ENCODE measurements around the gene YIF1A. TPM values are rescaled to one million over a fixed set of nuclear protein-coding genes. Genes with fewer than 3 reads are reported as not detected.

The YIF1A gene
- polyA plus RNA-seq, 1 of the 3 experiments (the other 2 are of a cell fraction): 123 TPM

GRCh38 chr11:66334605-66335442, 45.9 kb upstream of the YIF1A start:
- Histone ChIP-seq H3K36me3 (replicated peaks in 1 of 2; ENCODE audit: control insufficient read depth in 1 of 2, insufficient read depth in 2 of 2, low read length in 1 of 2) (peaks cover 11 to 38% of the 10 kb centered on the region in 2 experiments), H3K4me3 (ENCODE audit: low read depth in 2 of 2, low read length in 1 of 2) (peak overlapping the region; percentile 68 to 69), H4K20me1 (ENCODE audit: insufficient read depth) (no peaks in the 10 kb centered on the region; the same call in 1 of the 2 replicates), H3K27ac (ENCODE audit: low read depth in 2 of 2, low read length in 1 of 2) (peak overlapping the region; percentile 94), H3F3A (replicated peaks; ENCODE audit: insufficient read depth) (peaks cover 10% of the 10 kb centered on the region), H3K4me2 (peak overlapping the region; percentile 90), H3K9me3 (no peaks in the 10 kb centered on the region), H2AFZ (ENCODE audit: low read depth) (no peak overlapping the region), H3K9me2 (no peaks in the 10 kb centered on the region), H3K79me2 (ENCODE audit: insufficient read depth) (peaks cover 17% of the 10 kb centered on the region), H3K9ac (peak overlapping the region; percentile 87), H3K27me3 (ENCODE audit: insufficient read depth) (no peaks in the 10 kb centered on the region), H3K4me1 (ENCODE audit: control insufficient read depth in 1 of 2, insufficient read depth in 2 of 2, low read depth in 1 of 2, low read length in 1 of 2) (peaks cover 27 to 44% of the 10 kb centered on the region in 2 experiments)
- DNase-seq: peak; percentile 37
- CTCF ChIA-PET: interaction anchor here (0.6 to 8.8 kb wide), 14 partner anchors 10 to 445 kb away, joined by 3 to 280 read pairs (median 6); partner anchors contain the start of genes B4GAT1, BRMS1, CD248 and YIF1A
- POLR2A ChIA-PET: interaction anchor here (0.9 to 3.2 kb wide), 5 partner anchors 10 to 86 kb away, joined by 3 to 33 read pairs (median 5); partner anchors contain the start of genes BRMS1, NPAS4, RAB1B and SLC29A2
- no peak for TF ChIP-seq FOXM1 (IDR thresholded peaks at IDR 0.05; ENCODE audit: low read depth)
- TF ChIP-seq, protein P1, sequence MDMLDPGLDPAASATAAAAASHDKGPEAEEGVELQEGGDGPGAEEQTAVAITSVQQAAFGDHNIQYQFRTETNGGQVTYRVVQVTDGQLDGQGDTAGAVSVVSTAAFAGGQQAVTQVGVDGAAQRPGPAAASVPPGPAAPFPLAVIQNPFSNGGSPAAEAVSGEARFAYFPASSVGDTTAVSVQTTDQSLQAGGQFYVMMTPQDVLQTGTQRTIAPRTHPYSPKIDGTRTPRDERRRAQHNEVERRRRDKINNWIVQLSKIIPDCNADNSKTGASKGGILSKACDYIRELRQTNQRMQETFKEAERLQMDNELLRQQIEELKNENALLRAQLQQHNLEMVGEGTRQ (IDR thresholded peaks at IDR 0.05; ENCODE audit: borderline replicate concordance, low read depth, low read length): no peak
- no peak for TF ChIP-seq NRF1 (IDR thresholded peaks at IDR 0.05; ENCODE audit: low read depth, low read length)
- TF ChIP-seq TCF12 (IDR thresholded peaks at IDR 0.05): no peak
- TF ChIP-seq RAD21 (IDR thresholded peaks at IDR 0.05; ENCODE audit: low read length): no peak
- no peak for TF ChIP-seq JUND (IDR thresholded peaks at IDR 0.05)
- no peak for TF ChIP-seq USF1 (IDR thresholded peaks at IDR 0.05; ENCODE audit: borderline replicate concordance, low read depth)
- TF ChIP-seq, protein P2, sequence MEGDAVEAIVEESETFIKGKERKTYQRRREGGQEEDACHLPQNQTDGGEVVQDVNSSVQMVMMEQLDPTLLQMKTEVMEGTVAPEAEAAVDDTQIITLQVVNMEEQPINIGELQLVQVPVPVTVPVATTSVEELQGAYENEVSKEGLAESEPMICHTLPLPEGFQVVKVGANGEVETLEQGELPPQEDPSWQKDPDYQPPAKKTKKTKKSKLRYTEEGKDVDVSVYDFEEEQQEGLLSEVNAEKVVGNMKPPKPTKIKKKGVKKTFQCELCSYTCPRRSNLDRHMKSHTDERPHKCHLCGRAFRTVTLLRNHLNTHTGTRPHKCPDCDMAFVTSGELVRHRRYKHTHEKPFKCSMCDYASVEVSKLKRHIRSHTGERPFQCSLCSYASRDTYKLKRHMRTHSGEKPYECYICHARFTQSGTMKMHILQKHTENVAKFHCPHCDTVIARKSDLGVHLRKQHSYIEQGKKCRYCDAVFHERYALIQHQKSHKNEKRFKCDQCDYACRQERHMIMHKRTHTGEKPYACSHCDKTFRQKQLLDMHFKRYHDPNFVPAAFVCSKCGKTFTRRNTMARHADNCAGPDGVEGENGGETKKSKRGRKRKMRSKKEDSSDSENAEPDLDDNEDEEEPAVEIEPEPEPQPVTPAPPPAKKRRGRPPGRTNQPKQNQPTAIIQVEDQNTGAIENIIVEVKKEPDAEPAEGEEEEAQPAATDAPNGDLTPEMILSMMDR (IDR thresholded peaks at IDR 0.05): no peak
- TF ChIP-seq RFX5 (IDR thresholded peaks at IDR 0.05; ENCODE audit: low read length): no peak
- TF ChIP-seq, protein P3, sequence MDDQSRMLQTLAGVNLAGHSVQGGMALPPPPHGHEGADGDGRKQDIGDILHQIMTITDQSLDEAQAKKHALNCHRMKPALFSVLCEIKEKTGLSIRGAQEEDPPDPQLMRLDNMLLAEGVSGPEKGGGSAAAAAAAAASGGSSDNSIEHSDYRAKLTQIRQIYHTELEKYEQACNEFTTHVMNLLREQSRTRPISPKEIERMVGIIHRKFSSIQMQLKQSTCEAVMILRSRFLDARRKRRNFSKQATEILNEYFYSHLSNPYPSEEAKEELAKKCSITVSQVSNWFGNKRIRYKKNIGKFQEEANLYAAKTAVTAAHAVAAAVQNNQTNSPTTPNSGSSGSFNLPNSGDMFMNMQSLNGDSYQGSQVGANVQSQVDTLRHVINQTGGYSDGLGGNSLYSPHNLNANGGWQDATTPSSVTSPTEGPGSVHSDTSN (IDR thresholded peaks at IDR 0.05): no peak
- TF ChIP-seq GABPA (IDR thresholded peaks at IDR 0.05; ENCODE audit: low read depth): no peak
- no peak for TF ChIP-seq CHD2 (IDR thresholded peaks at IDR 0.05; ENCODE audit: low read length, partially characterized antibody)
- TF ChIP-seq MXI1 (IDR thresholded peaks at IDR 0.05; ENCODE audit: low read depth, low read length): no peak
- TF ChIP-seq SMC3 (IDR thresholded peaks at IDR 0.05; ENCODE audit: low read depth, low read length): no peak
- no peak for TF ChIP-seq EZH2phosphoT487 (IDR thresholded peaks at IDR 0.05; ENCODE audit: borderline replicate concordance, low read depth)
- TF ChIP-seq NFIC (IDR thresholded peaks at IDR 0.05; ENCODE audit: borderline replicate concordance): no peak
- TF ChIP-seq GATA2 (CRISPR knock-in tag; IDR thresholded peaks at IDR 0.05): no peak
- 91% methylated on average over 17 of the region's 42 CpGs for WGBS (ENCODE audit: low lambda C conversion rate)

Measured in SK-N-SH (cell line).